Measurements from ENCODE around the gene ADH4.
A peak's percentile ranks its signal among the peaks of the same experiment; 100 is the strongest.
"Not testable (repeated sequence)": the region's sequence is repeated elsewhere in the genome, so short reads cannot be mapped to it uniquely, and the experiment has no call there.

Gene ADH4

GRCh38 chr4:99088481-99089365 is 55.4 kb downstream of the ADH4 start, which contains the start of gene ADH5:
ADH5 (minus strand) TSS chr4:99088788; CDS start chr4:99088700, 88 bp downstream.
- peaks cover 13% of the 10 kb centered on the region for H3K36me3 ChIP-seq
- H3K4me3 ChIP-seq (ENCODE audit: low read depth in 1 of 2, low read length in 1 of 2): peak within 1 kb of the TSS; percentile 74 to 77
- TF ChIP-seq CTCF (IDR thresholded peaks at IDR 0.05): no peak
- H3K9me3 ChIP-seq: no peaks in the 10 kb centered on the region
- H3K27ac ChIP-seq: peak within 1 kb of the TSS; percentile 76
- H3K4me1 ChIP-seq (ENCODE audit: control insufficient read depth in 1 of 2, insufficient read depth in 1 of 2, low read depth in 1 of 2, low read length in 1 of 2): peaks cover 25 to 35% of the 10 kb centered on the region in 2 experiments
- H3K27me3 ChIP-seq: no peaks in the 10 kb centered on the region

DNA sequence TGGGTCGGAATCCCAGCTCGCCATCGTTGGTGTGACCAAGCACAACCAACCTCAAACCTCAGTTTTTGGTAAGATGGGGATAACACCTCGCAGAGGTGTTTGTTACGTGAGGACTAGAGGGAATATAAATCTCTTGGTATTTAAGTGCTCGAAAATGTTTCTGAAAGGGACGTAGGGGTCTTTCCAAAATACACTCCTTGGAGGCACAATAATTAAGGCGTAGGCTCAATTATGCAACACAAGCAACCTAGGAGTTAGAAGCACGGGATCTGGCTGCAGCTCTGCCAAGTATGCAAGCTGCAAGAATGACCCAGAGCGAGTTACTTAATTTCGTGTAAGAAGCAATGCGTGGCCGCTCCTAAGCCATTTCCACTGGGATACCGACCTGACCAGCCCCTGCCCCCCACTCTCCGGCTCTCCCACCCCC is 56.1 kb downstream of the ADH4 start:
- no peaks in the 10 kb centered on the region for H3K9me3 ChIP-seq
- no peak for TF ChIP-seq CTCF (IDR thresholded peaks at IDR 0.05)
- peaks cover 25 to 30% of the 10 kb centered on the region in 2 experiments for H3K4me1 ChIP-seq (ENCODE audit: control insufficient read depth in 1 of 2, insufficient read depth in 1 of 2, low read depth in 1 of 2, low read length in 1 of 2)
- peak overlapping the region; percentile 76 for H3K27ac ChIP-seq
- H3K27me3 ChIP-seq: no peaks in the 10 kb centered on the region
- H3K4me3 ChIP-seq (ENCODE audit: low read depth in 1 of 2, low read length in 1 of 2): peak overlapping the region; percentile 74 to 77
- H3K36me3 ChIP-seq: peaks cover 18% of the 10 kb centered on the region

GRCh38 chr4:99084595-99084994 is 59.5 kb downstream of the ADH4 start:
- Histone ChIP-seq H3K9me3 (no peaks in the 10 kb centered on the region), H3K4me3 (ENCODE audit: low read depth in 1 of 2, low read length in 1 of 2) (no peak overlapping the region), H3K4me1 (ENCODE audit: control insufficient read depth in 1 of 2, insufficient read depth in 1 of 2, low read depth in 1 of 2, low read length in 1 of 2) (peaks cover 12 to 14% of the 10 kb centered on the region in 2 experiments), H3K27me3 (no peaks in the 10 kb centered on the region), H3K36me3 (peaks cover 46% of the 10 kb centered on the region), H3K27ac (no peak overlapping the region)
- no peak for TF ChIP-seq CTCF (IDR thresholded peaks at IDR 0.05)

GRCh38 chr4:99082192-99082591 is 61.9 kb downstream of the ADH4 start:
- peaks cover 46% of the 10 kb centered on the region for H3K36me3 ChIP-seq
- no peaks in the 10 kb centered on the region for H3K9me3 ChIP-seq
- no peak for TF ChIP-seq CTCF (IDR thresholded peaks at IDR 0.05)
- no peak overlapping the region for H3K27ac ChIP-seq
- H3K4me1 ChIP-seq (ENCODE audit: control insufficient read depth in 1 of 2, insufficient read depth in 1 of 2, low read depth in 1 of 2, low read length in 1 of 2): no peaks in the 10 kb centered on the region
- H3K27me3 ChIP-seq: no peaks in the 10 kb centered on the region
- H3K4me3 ChIP-seq (ENCODE audit: low read depth in 1 of 2, low read length in 1 of 2): no peak overlapping the region

- not testable (repeated sequence) for H3K27me3 ChIP-seq; H3K9me3 ChIP-seq; H3K4me1 ChIP-seq (ENCODE audit: control insufficient read depth in 1 of 2, insufficient read depth in 1 of 2, low read depth in 1 of 2, low read length in 1 of 2); H3K4me3 ChIP-seq (ENCODE audit: low read depth in 1 of 2, low read length in 1 of 2); H3K27ac ChIP-seq
- peaks cover 52% of the 10 kb centered on the region for H3K36me3 ChIP-seq
These were observed 63.2 kb downstream of the ADH4 start for GRCh38 chr4:99080869-99081268.

GRCh38 chr4:99079625-99080295 is 64.3 kb downstream of the ADH4 start:
- no peak overlapping the region for H3K27ac ChIP-seq
- TF ChIP-seq CTCF (IDR thresholded peaks at IDR 0.05): no peak
- no peaks in the 10 kb centered on the region for H3K4me1 ChIP-seq (ENCODE audit: control insufficient read depth in 1 of 2, insufficient read depth in 1 of 2, low read depth in 1 of 2, low read length in 1 of 2)
- no peaks in the 10 kb centered on the region for H3K9me3 ChIP-seq
- H3K4me3 ChIP-seq (ENCODE audit: low read depth in 1 of 2, low read length in 1 of 2): no peak overlapping the region
- no peaks in the 10 kb centered on the region for H3K27me3 ChIP-seq
- H3K36me3 ChIP-seq: peaks cover 50% of the 10 kb centered on the region

All from neutrophil (primary cell).